GM12891 (cell line): ENCODE data around the gene N4BP3.

Experiments
- DNase-seq: peaks from one replicate; pipeline ENCODE4 v3.0.0; 2011; ENCODE audit warnings: low spot score; ENCODE audit not compliant: insufficient read length
- FAIRE-seq: peaks from 2 replicates; lab custom pipeline; 2011; peaks lifted over from hg19 to GRCh38; lab: Jason Lieb, UNC
- PAX5 ChIP-seq: IDR thresholded peaks from 2 replicates; pipeline ENCODE4 v1.6.1; 2011; ENCODE audit warnings: low read length, moderate library complexity, mild to moderate bottlenecking; ENCODE audit not compliant: insufficient read depth, severe bottlenecking
- POLR2A ChIP-seq: IDR thresholded peaks from 2 replicates; pipeline ENCODE4 v1.6.1; 2011; ENCODE audit warnings: low read depth, low read length, control low read depth
- SPI1 ChIP-seq: IDR thresholded peaks from 2 replicates; pipeline ENCODE4 v1.6.1; 2011; ENCODE audit warnings: low read depth, low read length, control low read depth
- TAF1 ChIP-seq: IDR thresholded peaks from 2 replicates; pipeline ENCODE4 v1.6.1; 2011; ENCODE audit warnings: low read depth, low read length, control low read depth

The N4BP3 gene

DNA sequence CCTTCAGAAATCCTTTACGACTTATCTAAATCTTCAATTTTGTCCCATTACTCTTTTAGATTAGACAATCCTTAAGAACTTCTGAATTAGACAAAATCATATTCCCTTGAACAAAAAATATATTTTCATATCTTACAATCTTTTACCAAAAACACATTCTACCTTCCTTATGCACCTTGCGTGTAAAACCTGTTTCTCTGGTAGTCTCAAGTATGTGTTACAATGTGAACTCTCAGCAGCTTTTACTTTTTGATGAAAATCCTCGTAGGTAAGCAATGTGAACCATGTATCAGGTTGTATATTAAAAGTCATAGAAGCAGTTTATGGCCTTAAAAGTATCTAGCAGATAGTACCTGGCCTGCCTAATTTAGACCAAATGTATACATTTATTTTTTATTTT lies 61.1 kb downstream of the N4BP3 start:
- no peak for DNase-seq
- TF ChIP-seq POLR2A (no peak), PAX5 (no peak), SPI1 (no peak), TAF1 (no peak)
- no peak for FAIRE-seq
